Duodenal mucosa (tissue), 2 donors: ENCODE data around the gene OGFR.

ENCODE experiments used
- H3K27ac ChIP-seq: one replicate; pipeline ENCODE4 v1.7.0; 2013; ENCODE audit warnings: low read depth, low read length
- H3K27me3 ChIP-seq, 2 donors: one replicate each; pipeline ENCODE4 v1.7.0; 2013; ENCODE audit warnings: low read length in 2 of 2, control low read depth in 1 of 2; ENCODE audit not compliant: insufficient read depth in 2 of 2, control insufficient read depth in 1 of 2
- H3K36me3 ChIP-seq, 2 donors: one replicate each; pipeline ENCODE4 v1.7.0; 2013; ENCODE audit warnings: low read length in 2 of 2, control low read depth in 1 of 2; ENCODE audit not compliant: insufficient read depth in 2 of 2, control insufficient read depth in 1 of 2
- H3K4me1 ChIP-seq, 2 donors: one replicate each; pipeline ENCODE4 v1.7.0; 2013; ENCODE audit warnings: low read length in 2 of 2, control low read depth in 1 of 2; ENCODE audit not compliant: insufficient read depth in 2 of 2, control insufficient read depth in 1 of 2
- H3K4me3 ChIP-seq, 2 donors: one replicate each; pipeline ENCODE4 v1.7.0; 2013; ENCODE audit warnings: low read length in 2 of 2, low read depth in 1 of 2
- H3K9ac ChIP-seq, 2 donors: one replicate each; pipeline ENCODE4 v1.7.0; 2013; ENCODE audit warnings: low read length in 2 of 2, low read depth in 1 of 2
- H3K9me3 ChIP-seq, 2 donors: one replicate each; pipeline ENCODE4 v1.7.0; 2013; ENCODE audit warnings: low read length in 2 of 2, control low read depth in 1 of 2; ENCODE audit not compliant: control insufficient read depth in 1 of 2

The OGFR gene

GRCh38 chr20:62762801-62763368 lies 41.8 kb upstream of the OGFR start:
- Histone ChIP-seq H3K9ac (no peak overlapping the region), H3K9me3 (no peaks in the 10 kb centered on the region), H3K4me1 (peaks cover 0 to 6% of the 10 kb centered on the region in 2 donors), H3K36me3 (no peaks in the 10 kb centered on the region), H3K27me3 (no peaks in the 10 kb centered on the region), H3K4me3 (no peak overlapping the region), H3K27ac (no peak overlapping the region)

- Histone ChIP-seq H3K9me3 (no peaks in the 10 kb centered on the region), H3K9ac (no peak overlapping the region), H3K27ac (no peak overlapping the region), H3K36me3 (no peaks in the 10 kb centered on the region), H3K27me3 (no peaks in the 10 kb centered on the region), H3K4me1 (peaks cover 3 to 6% of the 10 kb centered on the region in 2 donors), H3K4me3 (no peak overlapping the region)
Observed at GRCh38 chr20:62763404-62763803, 41.2 kb upstream of the OGFR start.

GRCh38 chr20:62764156-62764935 lies 40.3 kb upstream of the OGFR start:
- Histone ChIP-seq H3K27me3 (no peaks in the 10 kb centered on the region), H3K9ac (no peak overlapping the region), H3K27ac (no peak overlapping the region), H3K9me3 (no peaks in the 10 kb centered on the region), H3K4me1 (peaks cover 11 to 12% of the 10 kb centered on the region in 2 donors), H3K4me3 (no peak overlapping the region), H3K36me3 (no peaks in the 10 kb centered on the region)

- Histone ChIP-seq H3K4me1 (peaks cover 11 to 12% of the 10 kb centered on the region in 2 donors), H3K4me3 (no peak overlapping the region), H3K36me3 (no peaks in the 10 kb centered on the region), H3K9me3 (no peaks in the 10 kb centered on the region), H3K9ac (no peak overlapping the region), H3K27me3 (no peaks in the 10 kb centered on the region), H3K27ac (no peak overlapping the region)
Observed at GRCh38 chr20:62765021-62765420, 39.6 kb upstream of the OGFR start.

GRCh38 chr20:62765432-62766070 lies 39.1 kb upstream of the OGFR start:
- no peak overlapping the region for H3K9ac ChIP-seq
- no peaks in the 10 kb centered on the region for H3K27me3 ChIP-seq
- no peak overlapping the region for H3K27ac ChIP-seq
- peaks cover 11 to 12% of the 10 kb centered on the region in 2 donors for H3K4me1 ChIP-seq
- no peak overlapping the region for H3K4me3 ChIP-seq
- H3K9me3 ChIP-seq = no peaks in the 10 kb centered on the region
- no peaks in the 10 kb centered on the region for H3K36me3 ChIP-seq

- Histone ChIP-seq H3K4me1 (peaks cover 11 to 12% of the 10 kb centered on the region in 2 donors), H3K9ac (no peak overlapping the region), H3K27me3 (no peaks in the 10 kb centered on the region), H3K27ac (no peak overlapping the region), H3K36me3 (no peaks in the 10 kb centered on the region), H3K4me3 (no peak overlapping the region), H3K9me3 (no peaks in the 10 kb centered on the region)
Observed at GRCh38 chr20:62766071-62766450, 38.6 kb upstream of the OGFR start.

- Histone ChIP-seq H3K36me3 (no peaks in the 10 kb centered on the region), H3K9ac (no peak overlapping the region), H3K4me1 (peaks cover 11 to 12% of the 10 kb centered on the region in 2 donors), H3K9me3 (no peaks in the 10 kb centered on the region), H3K27ac (no peak overlapping the region), H3K4me3 (no peak overlapping the region), H3K27me3 (no peaks in the 10 kb centered on the region)
Observed at GRCh38 chr20:62766716-62767115, 37.9 kb upstream of the OGFR start.

GRCh38 chr20:62768234-62768546 lies 36.4 kb upstream of the OGFR start:
- H3K36me3 ChIP-seq = no peaks in the 10 kb centered on the region
- no peak overlapping the region for H3K27ac ChIP-seq
- H3K4me1 ChIP-seq = peaks cover 16% of the 10 kb centered on the region in 2 donors
- no peaks in the 10 kb centered on the region for H3K9me3 ChIP-seq
- H3K4me3 ChIP-seq = no peak overlapping the region
- peak overlapping the region in 1 of 2 donors; percentile 12 for H3K9ac ChIP-seq
- no peaks in the 10 kb centered on the region for H3K27me3 ChIP-seq

- Histone ChIP-seq H3K9ac (peak overlapping the region in 1 of 2 donors; percentile 32), H3K4me1 (peaks cover 18 to 20% of the 10 kb centered on the region in 2 donors), H3K9me3 (no peaks in the 10 kb centered on the region), H3K27ac (no peak overlapping the region), H3K4me3 (peak overlapping the region in 1 of 2 donors; percentile 48), H3K36me3 (no peaks in the 10 kb centered on the region), H3K27me3 (no peaks in the 10 kb centered on the region)
Observed at GRCh38 chr20:62768551-62769287, 35.9 kb upstream of the OGFR start.
